Stimulated activated CD8-positive, alpha-beta memory T cell treated with anti-CD3 and anti-CD28 coated beads, Interleukin-4, amount 100 ng/mL, for 24 hours (primary cell): ENCODE results near the gene ACACA.

Experiments
- DNase-seq: peaks from one replicate; pipeline ENCODE4 v3.0.0-alpha.2; 2020; ENCODE audit warnings: low read depth

The ACACA gene

DNA sequence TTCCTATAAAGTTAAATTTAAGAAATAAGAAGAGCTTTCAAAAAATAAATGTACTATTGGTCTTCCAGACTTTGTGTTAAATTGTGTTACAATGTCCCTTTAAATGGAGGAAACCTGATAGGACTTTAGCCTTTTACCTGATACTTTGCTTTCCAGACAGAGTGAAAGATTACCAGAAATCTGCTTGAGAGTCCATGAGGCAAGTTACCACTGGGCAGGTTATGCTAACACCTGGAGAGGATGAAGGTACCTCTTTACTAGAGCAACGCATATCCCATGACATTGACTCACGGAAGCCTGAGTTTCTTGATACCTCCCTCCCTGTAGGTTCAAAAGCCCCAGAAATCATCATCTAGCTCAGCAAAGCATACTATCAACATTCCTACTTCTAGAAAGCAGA lies 174.7 kb downstream of the ACACA start:
- no peak for DNase-seq

DNA sequence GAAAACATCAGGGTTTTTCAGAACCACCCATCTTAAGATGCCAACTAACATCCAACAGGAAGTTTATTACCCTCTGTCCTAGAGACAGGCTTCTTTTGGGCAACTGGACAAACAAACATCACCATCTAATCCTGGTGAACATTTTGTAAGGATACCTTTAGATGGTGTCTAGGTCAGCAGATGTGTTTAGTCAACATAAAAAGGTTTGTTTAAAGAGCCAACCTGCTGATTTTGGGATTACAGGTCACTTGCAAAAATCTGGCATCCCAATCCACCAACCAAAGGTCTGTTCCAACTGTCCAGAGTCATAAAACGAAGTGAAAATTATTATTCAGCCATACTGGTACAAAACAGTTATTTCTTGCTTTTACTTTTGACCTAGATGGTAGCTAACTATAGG lies 176.0 kb downstream of the ACACA start:
- no peak for DNase-seq

- no peak for DNase-seq
Observed at GRCh38 chr17:37225465-37225864, 181.2 kb downstream of the ACACA start.

DNA sequence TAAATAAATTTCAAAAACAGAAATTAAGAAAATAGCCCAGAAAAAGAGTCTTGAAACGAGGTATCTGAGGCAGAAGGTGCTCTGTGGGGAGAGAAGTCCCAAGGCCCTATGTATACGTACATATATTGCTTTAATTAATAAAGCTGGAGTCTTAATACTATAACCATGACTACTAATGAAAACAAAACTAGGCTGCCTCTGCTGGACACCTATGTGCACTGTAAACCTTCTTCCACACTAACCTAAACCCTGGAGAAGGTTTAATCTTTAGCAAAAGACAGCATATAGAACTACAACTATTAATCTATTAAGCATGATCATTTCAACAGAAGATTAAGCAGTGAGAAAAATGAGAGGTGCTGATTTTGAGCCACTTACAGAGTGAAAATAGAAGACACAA lies 184.8 kb downstream of the ACACA start:
- DNase-seq = no peak

DNA sequence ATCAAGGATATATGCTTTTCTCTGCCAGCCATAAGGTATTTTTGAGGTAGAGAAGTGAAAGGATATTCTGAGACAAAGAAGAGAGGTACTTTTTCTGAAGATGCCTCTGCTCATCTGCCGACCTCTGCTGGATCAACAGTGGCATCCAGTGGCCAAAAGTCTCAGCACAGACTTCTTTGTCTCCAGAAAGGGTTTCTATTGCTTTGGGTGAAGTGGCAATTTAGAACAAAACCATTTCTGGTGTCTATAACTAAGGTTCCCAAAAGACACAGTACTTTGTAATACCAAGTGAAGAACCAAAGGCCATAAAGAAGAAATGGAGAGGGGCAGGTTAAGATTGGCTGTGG lies 186.1 kb downstream of the ACACA start:
- DNase-seq = peak; percentile 1

GRCh38 chr17:37219876-37220606 lies 186.6 kb downstream of the ACACA start:
- no peak for DNase-seq

DNA sequence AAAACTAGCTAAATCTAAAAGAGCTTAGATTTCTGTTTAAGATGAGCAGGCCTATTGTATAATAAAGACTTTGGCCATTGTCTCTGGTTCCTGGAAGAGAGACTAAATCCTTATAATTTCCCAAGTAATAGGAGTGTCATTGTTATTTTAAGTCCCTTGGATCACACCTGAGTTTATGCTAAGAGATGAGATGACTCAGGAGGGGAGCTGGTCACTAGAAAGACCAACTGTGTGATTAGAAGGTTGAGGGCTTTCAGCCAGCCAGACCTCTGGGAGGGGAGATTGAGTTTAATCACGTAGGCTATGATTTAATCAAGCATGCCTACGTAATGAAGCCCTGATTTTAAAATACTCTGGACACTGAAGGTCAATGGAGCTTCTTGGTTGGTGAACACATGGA lies 187.8 kb downstream of the ACACA start:
- no peak for DNase-seq

- DNase-seq = no peak
Observed at GRCh38 chr17:37214416-37214815, 192.2 kb downstream of the ACACA start.

DNA sequence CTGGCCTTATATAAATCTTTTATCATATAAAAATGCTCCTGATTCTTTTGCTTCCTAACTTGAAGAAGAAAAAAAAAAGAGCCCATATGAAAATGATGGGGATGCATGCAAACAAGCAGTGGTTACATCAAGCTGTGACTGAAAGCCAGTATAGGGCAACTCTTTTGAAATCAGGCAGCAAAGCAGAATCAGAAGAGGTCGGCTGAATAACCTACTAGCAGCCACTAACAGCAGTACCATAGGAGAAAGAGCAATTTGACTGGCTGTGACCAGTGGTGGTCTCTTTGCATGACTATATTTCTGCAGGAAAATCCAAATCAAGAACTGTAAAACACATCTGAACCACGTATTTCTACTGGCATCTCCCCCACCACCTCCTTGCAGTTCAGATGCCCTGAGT lies 192.7 kb downstream of the ACACA start:
- no peak for DNase-seq

- DNase-seq = no peak
Observed at GRCh38 chr17:37212179-37212578, 194.5 kb downstream of the ACACA start.

DNA sequence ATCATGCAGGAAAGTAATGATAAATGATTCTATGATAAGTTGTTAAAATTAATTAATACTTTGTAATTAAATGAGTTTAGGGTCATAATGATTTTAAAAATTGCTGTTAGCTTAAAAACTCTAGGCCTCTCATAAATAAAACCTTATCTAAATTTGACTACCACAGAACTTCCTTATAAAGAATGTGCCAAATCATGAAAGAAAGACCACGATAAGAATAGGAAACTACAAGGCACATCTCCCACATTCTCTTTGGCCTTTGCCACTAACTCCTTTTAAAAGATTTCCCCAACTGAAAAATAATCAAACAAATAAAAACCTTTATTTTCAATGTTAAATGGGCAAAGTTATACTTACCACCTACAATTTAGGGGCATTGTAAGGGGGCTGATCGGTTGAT lies 195.5 kb downstream of the ACACA start:
- no peak for DNase-seq

- no peak for DNase-seq
Observed at GRCh38 chr17:37207103-37207502, 199.5 kb downstream of the ACACA start.

- DNase-seq = no peak
Observed at GRCh38 chr17:37206299-37206698, 200.3 kb downstream of the ACACA start.

GRCh38 chr17:37200497-37200896 lies 206.1 kb downstream of the ACACA start:
- no peak for DNase-seq

DNA sequence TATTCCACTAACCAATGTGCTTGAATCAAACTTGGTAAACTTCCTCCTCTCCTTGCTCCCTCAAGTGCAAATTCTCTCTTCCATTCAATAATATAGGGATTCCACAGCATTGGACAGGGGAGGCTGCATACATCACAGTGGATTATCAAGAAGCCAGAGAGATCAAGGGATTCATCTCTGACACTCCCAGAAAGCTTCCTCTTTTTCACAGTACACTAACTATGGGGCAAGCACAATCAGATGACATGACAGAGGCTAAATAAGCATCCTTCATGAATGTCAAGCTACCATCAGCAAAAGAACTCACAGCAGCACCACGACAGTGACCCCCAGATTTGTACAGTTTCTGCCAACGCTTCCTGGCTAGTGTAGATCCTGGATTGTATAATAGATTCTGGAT lies 209.3 kb downstream of the ACACA start:
- DNase-seq = no peak

DNA sequence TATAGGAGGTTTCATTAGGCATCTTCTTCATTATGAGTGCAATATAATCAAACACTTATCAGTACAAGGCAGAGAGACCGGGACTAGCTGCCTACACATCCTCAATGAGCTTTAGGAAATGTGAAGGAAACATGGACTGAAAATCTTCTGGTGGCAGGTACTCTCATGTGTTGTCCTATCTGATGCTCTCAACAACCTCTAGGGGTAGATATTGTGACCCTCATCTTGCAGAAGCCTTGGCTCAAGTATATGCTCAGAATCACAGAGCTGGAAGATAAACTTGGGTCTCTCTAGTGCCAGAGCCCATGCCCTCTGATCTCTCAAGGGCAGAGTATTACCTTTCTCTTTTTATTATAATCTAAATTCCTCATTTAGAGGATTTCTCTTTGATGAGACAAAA lies 212.4 kb downstream of the ACACA start:
- no peak for DNase-seq

GRCh38 chr17:37191219-37191618 lies 215.4 kb downstream of the ACACA start:
- DNase-seq = no peak

GRCh38 chr17:37190493-37190892 lies 216.1 kb downstream of the ACACA start:
- no peak for DNase-seq

DNA sequence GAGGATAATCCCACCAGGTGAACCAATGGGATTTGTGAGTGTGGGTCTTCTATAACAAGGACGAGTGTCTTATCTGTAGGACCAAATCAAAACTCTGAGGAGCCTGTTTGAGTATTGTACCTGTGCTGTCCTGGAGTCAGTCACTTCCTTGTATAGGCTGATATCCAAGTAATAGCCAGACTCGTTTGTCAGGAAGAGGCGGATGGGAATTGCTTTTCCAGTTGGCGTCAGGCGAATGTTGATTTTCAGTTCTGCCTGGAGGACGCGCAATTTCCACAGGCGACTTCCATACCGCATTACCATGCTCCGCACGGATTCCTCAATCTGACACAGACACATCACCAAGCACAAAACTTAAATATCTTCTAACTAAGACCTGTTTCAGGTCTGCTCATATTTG lies 218.5 kb downstream of the ACACA start:
- DNase-seq = no peak

DNA sequence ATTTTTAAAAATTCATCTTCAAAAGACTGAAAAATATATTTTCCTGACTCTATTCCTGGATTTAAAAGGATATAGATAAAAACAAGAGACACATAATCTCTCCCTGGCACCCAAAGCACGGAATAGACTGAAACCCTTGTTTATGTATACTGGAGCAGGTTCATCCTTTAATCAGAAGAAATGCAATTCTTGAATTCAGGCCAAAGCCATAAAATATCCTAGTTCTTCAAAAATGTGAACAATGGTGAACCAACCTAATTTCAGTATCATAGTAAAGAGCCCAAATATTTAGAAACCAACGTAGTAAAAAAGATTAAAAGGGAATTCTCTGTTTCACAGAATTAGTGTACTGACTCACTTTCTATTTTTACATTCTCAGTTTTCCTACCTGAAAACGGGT lies 219.4 kb downstream of the ACACA start:
- no peak for DNase-seq

DNA sequence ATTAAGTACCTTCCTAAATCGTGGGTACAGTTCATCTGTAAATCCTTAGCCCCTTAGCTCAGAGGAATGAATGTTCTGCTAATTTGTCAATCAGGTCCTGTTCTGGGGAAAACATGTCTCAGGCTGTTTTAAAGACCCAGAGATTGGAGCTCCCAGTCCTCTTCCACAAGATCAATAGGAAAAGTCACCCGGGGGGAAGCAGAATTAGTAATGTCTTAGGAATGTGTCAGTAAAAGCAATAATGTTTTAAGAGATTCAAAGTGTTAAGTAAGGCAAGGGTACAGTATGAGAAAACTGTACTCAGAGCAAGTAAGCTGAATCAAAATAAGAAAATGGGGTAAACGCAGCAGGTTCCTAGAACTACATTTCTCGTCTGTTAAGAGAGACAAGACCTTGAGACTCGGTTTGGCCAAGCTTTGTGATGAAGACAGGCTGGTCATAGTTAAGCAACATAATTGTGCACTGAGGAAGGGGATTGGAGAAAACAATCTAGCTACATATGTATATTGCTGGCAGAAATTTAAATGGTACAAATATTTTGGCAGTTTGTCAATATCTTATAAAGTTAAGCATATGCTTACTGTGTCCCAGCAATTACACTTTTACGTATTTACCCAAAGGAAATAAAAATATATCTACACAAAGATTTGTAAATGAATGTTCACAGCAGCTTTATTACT lies 223.7 kb downstream of the ACACA start:
- DNase-seq = no peak

DNA sequence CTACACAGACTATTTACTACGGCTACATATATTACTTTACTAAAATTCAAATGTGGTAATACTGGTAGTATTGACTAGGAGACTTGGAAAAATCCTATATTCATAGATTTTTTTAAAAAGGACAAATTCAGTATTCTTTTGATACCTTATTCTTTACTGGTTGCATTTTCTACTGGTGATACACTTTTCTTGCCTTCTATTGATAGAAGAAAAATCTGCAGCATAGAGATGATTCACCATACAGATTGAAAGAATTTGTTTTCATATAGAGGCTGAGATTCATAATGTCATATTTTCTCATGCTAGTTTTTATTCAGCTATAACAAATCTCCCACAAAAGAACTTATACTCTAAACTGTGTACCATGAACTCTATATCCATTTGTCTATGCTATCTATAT lies 226.3 kb downstream of the ACACA start:
- DNase-seq = no peak

GRCh38 chr17:37179893-37180292 lies 226.7 kb downstream of the ACACA start:
- DNase-seq = no peak

DNA sequence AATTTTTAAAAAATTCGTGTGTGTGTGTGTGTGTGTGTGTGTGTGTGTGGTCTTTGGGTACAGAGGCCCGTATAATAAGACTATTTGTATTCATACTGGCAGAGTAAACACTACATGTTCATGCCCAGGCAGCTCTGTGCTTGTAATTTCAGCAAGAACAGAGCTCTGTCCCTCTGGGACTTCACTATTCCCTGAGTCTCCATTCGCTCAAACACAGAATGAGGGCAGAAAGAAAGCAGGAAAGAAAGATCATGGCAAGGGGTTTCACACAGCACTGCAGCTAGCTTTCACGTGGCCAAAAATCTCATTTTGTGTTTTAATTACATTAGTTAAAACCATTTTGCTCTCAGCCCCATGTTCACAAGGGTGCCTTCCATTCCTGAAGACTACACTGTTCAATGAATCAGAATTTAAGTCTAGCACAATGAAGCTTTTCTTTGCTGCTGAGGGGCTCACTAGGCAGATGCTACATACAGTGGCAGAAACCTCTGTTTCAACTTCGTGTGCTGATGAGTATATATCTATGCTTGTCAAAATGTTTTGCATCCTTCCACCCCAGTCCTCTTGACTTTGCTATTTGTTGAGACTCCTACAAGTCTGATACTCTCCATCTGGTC lies 229.3 kb downstream of the ACACA start:
- no peak for DNase-seq
